Right kidney (tissue), 1 donor: ENCODE data around the gene POC1A.
"Not testable (repeated sequence)": the region's sequence is repeated elsewhere in the genome, so short reads cannot be mapped to it uniquely, and the experiment has no call there.

Source experiments
- DNase-seq: peaks from one replicate; pipeline ENCODE4 v3.0.0-alpha.2; 2016

Gene POC1A

DNA sequence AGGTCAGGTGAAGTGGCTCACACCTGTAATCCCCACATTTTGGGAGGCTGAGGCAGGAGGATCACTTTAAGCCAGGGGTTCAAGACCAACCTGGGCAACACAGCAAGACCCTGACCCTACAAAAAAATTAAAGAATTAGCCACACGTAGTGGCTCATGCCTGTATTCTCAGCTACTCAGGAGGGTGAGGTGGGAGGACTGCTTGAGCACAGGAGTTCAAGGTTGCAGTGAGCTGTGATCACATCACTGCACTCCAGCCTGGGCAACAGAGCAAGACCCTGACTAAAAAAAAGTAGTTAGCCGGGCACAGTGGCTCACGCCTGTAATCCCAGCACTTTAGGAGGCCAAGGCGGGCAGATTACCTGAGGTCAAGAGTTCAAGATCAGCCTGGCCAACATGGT lies 2.2 kb downstream of the POC1A start:
- not testable (repeated sequence) for DNase-seq

GRCh38 chr3:52150860-52151259 lies 3.4 kb downstream of the POC1A start:
- DNase-seq, result no peak

DNA sequence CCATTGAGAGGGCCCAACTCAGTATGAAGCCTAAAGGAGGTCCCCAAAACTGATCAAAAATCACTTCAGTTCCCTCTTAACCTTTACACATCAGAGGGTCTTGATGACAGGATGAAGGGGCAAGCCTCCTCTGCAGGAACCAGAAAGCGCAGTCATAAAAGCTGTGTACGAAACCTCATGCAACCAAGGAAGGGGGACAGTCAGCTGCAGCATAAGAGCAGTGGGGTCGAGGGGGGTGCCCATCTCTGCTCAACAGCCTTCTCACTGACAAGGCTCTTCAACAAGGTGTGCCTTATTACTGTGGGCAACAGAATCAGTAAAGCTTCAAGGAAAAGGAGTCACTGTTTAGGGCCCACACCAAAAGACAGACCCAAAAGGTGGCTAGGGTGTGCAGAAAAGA lies 3.9 kb downstream of the POC1A start:
- DNase-seq, result no peak

DNA sequence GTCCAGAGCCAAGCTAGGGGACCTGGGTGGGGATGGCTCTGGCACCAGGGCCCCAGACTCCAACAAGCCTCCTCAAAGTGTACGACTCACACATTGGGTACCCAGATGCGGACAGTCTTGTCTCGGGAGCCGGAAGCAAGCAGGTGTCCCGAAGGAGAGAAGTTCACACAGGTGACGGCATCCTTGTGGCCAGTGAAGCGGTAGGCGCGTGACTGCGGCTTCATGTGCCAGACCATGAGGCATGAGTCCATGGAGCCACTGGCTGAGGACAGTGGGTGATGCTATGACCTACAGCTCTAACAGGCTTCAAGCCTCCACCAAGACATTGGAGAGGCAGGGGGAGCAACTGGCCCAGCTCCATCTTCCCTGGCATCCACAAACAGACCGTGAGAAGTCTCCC lies 4.5 kb downstream of the POC1A start:
- no peak for DNase-seq

- no peak for DNase-seq
These were observed 5.2 kb downstream of the POC1A start for GRCh38 chr3:52149021-52149420.

- no peak for DNase-seq
These were observed 6.4 kb downstream of the POC1A start for GRCh38 chr3:52147804-52148203.

DNA sequence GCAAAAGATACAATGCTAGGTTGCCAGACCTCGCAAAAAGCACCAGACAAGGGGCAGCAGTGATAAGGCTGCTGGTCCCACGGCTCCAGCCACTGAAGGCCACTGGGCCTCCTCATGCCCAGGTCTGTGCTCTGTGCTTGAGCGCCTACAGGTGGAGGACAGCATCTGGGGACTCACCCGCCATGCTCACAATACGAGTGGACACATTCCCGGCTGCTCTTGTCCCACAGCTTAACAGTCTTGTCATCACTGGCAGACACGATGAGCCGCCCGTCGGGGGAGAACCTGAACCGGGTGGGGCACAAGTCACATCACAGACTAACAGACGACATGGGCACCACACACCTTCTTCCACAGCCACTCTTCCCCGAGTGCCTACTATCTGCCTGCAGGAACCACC lies 7.4 kb downstream of the POC1A start:
- no peak for DNase-seq

GRCh38 chr3:52146189-52146588 lies 8.0 kb downstream of the POC1A start:
- no peak for DNase-seq

GRCh38 chr3:52145736-52146110 lies 8.5 kb downstream of the POC1A start:
- no peak for DNase-seq

GRCh38 chr3:52144796-52145735 lies 9.2 kb downstream of the POC1A start:
- DNase-seq, result no peak

- peak; percentile 57 for DNase-seq
These were observed 10.0 kb downstream of the POC1A start for GRCh38 chr3:52144034-52144795.

DNA sequence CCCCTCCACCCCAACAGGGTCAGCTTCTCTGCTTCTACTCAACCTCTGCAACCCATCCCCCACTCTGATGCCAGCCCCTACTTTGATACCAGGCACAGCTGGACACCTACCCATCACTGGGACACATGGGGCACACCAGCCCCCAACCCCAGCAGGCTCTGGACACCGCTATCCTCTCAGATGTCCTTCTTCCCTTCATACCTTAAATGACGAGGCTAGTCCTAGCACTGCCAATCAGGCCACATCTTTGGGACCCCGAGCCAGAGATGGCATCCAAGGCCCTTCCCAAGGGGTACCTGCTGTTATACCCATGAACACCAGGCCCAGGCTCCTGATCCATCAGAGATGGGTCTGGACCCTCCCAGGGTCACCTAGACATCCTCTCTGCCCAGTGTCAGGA lies 10.6 kb downstream of the POC1A start:
- no peak for DNase-seq

- DNase-seq, result no peak
These were observed 11.1 kb downstream of the POC1A start for GRCh38 chr3:52143156-52143555.

- no peak for DNase-seq
These were observed 12.5 kb downstream of the POC1A start for GRCh38 chr3:52141751-52142150.

DNA sequence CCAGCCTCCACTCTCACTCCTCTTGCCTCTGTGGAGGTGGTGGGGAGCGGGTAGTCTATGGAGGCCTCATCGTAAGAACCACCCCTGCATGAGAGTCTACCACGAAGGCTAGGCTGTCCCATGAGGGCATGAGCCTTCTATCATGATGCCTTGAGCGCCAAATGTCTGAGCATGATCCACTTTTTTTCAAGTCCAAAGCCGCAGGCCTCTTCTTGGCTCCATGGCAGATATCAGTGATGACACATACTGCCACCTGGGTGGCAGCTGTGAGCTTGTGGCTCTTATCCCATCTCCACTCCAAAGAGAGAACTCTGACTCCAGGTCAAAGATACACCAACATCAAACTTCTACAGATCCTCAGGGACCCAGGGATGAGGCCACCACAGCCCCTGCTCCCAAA lies 13.5 kb downstream of the POC1A start:
- no peak for DNase-seq

DNA sequence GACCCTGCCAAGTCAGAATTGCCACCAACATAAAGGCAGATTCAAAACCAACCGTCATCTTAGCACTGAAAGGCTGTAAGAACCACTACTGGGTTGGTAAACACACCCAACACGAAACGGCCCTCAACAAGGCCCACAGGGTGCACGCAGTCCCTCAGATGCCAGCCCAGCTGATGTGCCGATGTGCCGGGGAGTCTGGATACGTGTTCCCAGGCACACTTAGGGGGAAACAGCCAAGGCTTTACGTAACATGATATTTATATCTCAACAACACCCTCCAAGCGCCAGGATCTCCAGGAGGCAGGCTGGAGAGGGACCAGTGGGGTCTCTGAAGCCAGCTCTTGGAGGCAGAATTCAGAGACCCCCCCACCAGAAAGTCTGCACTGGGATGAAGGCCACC lies 14.2 kb downstream of the POC1A start:
- DNase-seq, result no peak

DNA sequence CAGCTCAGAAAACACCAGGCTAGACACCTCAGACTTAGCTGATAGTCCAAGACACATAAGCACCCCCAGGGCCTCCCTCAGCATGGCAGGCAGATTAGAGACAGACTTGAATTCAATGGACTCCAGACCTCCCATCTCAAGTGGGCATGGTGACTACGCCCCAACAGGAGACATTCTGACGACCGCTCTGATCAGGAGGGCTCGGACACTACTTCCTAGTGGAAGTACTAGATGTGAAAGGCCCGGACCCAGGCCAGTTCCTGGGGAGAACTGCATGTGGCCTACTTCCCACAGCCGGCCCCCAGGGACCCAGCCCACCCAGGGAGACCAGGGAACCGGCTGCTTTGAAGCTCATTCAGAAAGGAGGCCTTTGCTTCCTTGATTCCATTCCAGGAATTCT lies 16.9 kb downstream of the POC1A start:
- no peak for DNase-seq

DNA sequence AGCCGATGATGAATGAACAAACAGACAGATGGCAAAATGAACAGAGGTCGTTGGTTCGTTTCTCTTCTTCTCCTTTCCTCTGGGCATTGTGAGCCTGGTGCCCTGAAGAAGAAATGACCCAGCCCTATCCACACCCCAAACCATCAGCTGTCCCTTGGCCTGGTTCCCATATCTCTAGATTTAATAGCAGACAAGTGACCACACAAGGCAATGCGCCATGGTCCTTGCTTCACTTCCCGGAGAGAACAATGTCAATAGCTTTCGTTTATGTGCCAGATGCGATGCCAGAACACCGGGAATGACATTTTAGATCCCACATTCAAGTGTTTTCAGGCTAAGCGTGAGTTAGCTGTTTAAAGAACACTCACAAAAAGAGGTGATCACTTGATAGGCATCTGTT lies 17.7 kb downstream of the POC1A start:
- DNase-seq, result no peak

GRCh38 chr3:52135332-52135731 lies 18.9 kb downstream of the POC1A start:
- no peak for DNase-seq

DNA sequence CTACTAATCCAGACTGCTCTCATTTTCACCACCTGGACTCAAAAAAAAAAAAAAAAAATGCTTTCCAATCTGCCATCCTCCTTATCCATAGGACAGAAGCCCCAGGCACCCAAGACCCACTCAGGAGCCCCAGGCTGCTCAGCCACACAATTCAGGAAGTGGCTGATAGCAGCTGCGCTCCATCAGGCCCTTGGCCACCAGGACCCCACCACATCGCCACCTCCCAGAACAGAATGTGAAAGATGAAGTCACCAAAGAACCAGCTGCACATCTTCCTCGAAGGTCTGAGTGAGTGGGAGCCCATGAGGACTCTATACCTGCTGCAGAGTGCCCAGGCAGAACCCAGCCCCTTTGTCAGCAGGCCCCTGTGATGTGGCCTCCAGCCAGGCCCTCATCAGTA lies 19.5 kb downstream of the POC1A start:
- DNase-seq, result no peak

DNA sequence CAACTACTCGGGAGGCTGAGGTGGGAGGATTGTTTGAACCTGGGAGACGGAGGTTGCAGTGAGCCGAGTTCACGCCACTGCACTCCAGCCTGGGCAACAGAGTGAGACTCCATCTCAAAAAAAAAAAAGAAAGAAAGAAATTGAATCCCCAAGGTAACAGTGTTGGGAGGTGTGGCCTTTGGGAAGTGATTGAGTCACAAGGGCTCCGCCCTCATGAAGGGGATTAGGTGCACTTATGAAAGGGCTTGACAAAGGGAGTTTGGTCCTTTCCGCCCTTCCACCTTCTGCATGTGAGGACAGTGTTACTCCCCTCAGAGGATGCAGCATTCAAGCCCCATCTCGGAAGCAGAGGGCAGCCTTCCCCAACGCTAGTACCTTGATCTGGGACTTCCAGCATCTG lies 21.3 kb downstream of the POC1A start:
- DNase-seq, result no peak

DNA sequence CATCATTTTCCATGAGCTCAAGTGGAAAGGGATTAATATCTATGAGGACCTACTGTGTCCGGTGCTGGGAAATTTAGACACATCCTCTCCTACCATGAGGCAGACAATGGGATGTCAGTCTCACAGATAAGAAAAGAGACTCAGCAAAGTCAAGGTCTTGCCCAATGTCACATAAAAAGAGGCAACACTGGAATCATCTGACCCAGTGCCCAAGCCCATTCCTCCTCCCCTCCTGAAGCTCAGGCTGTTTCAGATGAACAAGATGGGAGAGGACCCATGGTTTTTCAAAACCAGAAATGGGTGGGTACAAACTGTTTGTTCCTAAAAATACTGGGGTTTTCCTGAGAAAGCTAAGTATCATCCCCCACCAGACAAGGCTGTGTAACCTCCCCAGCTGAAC lies 22.2 kb downstream of the POC1A start:
- no peak for DNase-seq

- no peak for DNase-seq
These were observed 23.1 kb downstream of the POC1A start for GRCh38 chr3:52130966-52131622.
